ENCODE measurements around the gene HAS3.

DNA sequence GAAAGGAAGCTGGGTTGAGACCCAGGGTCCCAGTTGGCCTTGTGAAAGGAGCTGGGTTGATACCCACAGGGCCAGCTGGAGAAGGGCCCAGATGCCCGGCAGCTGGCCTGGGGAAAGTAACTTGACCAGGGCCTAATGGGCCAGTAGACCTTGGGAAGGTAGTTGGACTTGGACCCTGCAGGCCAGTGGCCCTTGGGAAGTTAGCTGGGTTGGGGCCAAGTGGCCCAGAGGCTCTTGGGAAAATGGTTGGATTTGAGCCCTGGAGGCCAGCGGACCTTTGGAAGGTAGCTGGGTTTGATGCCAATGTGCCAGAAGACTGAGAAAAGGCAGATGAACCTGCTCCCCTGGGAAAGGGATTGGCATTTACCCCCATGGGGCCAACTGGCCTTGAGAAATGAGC is 13.5 kb downstream of the HAS3 start:
- TF ChIP-seq, protein P1, sequence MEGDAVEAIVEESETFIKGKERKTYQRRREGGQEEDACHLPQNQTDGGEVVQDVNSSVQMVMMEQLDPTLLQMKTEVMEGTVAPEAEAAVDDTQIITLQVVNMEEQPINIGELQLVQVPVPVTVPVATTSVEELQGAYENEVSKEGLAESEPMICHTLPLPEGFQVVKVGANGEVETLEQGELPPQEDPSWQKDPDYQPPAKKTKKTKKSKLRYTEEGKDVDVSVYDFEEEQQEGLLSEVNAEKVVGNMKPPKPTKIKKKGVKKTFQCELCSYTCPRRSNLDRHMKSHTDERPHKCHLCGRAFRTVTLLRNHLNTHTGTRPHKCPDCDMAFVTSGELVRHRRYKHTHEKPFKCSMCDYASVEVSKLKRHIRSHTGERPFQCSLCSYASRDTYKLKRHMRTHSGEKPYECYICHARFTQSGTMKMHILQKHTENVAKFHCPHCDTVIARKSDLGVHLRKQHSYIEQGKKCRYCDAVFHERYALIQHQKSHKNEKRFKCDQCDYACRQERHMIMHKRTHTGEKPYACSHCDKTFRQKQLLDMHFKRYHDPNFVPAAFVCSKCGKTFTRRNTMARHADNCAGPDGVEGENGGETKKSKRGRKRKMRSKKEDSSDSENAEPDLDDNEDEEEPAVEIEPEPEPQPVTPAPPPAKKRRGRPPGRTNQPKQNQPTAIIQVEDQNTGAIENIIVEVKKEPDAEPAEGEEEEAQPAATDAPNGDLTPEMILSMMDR (IDR thresholded peaks at IDR 0.05): no peak
- TF ChIP-seq POLR2A (IDR thresholded peaks at IDR 0.05): no peak
